NK-92 (cell line): ENCODE data around the gene PDZD2.

Source experiments
- DNase-seq: peaks from one replicate; lab custom pipeline; 2025; ENCODE audit not compliant: unreplicated experiment; lab: John Stamatoyannopoulos, UW

Gene PDZD2

DNA sequence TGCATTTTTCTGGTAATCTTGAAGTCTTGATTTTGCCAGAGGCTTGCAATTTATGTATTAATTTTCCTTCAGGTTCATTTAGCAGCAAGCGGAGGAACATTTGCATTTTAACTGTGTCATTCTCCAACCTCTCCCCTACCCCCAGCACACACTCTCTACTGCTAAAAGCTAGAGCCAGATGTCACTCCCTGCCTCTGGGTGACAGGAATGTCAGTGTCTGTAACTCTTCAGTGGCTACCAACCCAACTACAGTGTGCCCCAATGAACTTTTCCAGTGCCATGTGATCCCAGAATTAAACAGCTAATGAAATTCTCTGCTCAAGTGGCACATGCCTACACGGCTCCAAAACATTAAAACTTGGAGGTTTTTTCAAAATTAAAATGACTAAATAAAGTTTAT is 274.9 kb downstream of the PDZD2 start:
- no peak for DNase-seq

DNA sequence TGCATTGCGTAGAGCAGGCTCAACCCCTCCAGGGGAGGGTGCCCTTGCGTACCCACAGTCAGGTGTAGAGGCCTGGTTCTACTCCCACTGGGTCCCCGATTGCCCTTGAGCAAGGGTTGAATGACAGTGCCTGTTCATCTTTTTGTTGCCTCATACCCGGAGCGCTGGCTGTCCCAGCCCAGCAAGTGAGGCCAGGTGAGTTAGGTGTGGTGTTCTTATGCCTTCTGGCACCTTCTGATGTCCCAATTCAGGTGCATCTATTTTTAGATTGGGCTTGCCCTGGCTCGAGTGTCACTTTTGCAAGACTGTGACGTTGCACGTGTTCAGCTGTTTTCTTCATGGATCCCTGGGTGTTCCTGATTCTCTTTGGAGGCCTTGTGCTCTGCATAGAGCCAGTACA is 277.4 kb downstream of the PDZD2 start:
- DNase-seq = no peak

DNA sequence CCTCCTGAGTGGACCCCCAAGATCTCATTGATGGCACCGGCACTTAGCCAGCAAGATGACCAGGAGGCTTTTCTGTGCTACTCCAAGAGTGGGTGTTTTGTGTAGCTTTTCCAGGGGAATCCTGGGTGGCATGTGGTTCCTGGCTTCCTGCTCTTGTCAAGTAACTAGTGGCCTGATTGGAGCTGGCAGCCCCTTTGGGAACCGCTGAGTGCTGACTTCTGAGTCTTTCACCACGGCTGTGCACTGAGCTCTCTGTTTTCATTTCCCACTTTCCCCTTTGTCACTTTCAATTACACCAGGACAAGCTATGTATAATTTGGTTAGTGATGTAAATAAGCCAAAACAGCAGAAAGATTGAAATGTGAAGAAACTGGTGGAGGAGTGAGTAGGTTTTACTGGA is 279.8 kb downstream of the PDZD2 start:
- no peak for DNase-seq

DNA sequence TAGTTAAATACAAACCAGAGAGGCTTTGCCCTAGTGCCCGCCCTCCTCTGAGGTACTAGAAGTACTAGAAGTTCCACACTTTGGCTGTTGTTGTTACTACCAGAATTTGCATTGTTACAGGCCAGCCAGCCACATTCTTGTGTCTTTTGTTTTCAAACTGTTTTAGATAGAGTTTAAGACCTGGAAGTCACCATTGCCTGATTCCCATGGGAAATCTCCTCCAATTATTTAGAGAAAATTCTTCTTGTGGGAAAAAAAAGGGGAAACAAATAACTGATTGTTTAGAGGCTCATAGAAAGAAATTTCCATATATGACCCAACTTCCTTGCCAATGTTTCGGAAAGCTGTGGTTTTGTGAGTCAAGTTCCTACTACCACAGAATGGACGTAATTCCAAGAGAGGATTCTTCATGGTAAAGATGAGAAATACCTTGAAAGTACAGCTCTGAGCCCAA is 282.9 kb downstream of the PDZD2 start:
- DNase-seq = no peak

DNA sequence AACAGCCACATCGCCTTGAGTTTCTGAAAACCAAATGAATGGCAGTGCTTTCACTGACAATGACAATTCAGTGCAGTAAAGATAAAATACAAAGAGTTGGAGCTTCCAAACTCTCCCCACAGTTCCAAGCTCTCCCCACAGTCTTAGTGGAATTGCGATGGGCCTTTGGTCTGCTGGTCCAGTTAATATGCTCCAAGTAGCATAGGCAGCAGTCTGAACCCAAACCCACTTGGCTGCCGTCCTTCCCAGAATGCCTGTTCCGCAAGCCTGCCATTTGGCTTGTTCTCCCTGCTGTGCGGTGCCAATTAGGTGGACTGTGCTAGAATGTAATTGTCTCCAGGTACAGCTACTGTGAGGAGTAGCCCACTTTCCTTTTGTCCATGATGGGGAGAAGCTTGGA is 285.1 kb downstream of the PDZD2 start:
- DNase-seq = no peak

GRCh38 chr5:31931874-31932273 is 292.9 kb downstream of the PDZD2 start:
- DNase-seq = no peak

DNA sequence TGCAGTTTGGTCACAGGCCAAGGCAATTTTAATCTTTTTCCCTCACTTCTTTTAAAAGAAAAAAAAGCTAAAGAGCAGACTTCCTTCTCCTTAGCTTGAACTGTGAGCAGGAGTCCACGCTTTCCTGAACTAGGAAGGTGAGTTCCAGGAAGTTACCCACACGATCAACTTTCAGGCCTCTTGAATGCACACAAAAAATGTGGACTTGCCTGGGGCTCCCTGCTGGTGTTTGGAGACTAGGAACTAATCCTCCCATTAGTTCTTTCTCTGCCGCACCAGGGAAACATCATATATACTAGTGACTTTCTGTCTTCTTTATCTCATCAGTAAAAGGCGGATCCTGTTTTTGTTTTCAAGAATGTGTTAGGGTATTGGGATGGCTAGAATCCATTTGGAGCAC is 295.2 kb downstream of the PDZD2 start:
- no peak for DNase-seq

- DNase-seq = no peak
Observed at GRCh38 chr5:31935496-31936369, 296.8 kb downstream of the PDZD2 start.

- no peak for DNase-seq
Observed at GRCh38 chr5:31936683-31937082, 297.8 kb downstream of the PDZD2 start.

DNA sequence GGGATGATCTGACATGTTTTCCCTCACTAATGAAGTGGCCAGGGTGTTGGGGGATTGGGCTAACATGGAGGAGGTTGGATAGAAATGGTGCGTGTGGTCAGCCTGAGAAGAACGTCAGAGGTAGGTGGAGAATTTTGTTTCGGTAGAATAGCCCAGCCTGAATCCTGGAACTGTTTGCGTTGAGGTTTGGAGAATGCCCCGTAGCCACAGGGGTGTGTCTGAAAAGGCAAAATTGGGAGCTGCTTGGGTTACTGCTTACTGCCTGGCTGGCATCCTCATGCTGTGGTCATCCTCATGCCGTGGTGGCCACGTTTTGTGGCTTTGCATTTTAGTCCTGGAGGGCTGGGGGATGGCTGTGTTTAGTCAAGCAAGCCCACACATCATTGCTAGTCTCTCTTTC is 298.3 kb downstream of the PDZD2 start:
- no peak for DNase-seq

GRCh38 chr5:31937703-31938102 is 298.8 kb downstream of the PDZD2 start:
- no peak for DNase-seq

DNA sequence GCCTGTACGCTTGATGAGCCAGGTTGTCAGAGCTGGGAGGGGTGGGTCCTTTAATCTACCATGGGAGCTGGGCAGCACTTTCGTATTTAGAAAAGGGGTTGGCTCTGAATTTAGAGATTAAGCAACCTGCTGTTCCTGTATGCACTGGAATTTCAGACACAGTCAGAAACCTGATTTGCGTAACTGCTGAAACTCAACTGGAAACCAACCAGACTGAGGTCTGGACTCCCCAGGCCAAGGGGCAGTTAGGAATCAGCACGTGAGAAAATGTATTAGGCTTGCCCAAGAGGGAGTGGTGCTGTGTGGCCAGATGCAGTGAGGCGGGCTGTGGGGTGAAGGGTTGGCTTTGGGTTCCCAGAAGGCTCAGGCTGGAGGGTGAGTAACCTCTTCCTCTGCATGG is 300.2 kb downstream of the PDZD2 start:
- no peak for DNase-seq

- no peak for DNase-seq
Observed at GRCh38 chr5:31941151-31941755, 302.3 kb downstream of the PDZD2 start.

- DNase-seq = no peak
Observed at GRCh38 chr5:31942546-31942945, 303.6 kb downstream of the PDZD2 start.

DNA sequence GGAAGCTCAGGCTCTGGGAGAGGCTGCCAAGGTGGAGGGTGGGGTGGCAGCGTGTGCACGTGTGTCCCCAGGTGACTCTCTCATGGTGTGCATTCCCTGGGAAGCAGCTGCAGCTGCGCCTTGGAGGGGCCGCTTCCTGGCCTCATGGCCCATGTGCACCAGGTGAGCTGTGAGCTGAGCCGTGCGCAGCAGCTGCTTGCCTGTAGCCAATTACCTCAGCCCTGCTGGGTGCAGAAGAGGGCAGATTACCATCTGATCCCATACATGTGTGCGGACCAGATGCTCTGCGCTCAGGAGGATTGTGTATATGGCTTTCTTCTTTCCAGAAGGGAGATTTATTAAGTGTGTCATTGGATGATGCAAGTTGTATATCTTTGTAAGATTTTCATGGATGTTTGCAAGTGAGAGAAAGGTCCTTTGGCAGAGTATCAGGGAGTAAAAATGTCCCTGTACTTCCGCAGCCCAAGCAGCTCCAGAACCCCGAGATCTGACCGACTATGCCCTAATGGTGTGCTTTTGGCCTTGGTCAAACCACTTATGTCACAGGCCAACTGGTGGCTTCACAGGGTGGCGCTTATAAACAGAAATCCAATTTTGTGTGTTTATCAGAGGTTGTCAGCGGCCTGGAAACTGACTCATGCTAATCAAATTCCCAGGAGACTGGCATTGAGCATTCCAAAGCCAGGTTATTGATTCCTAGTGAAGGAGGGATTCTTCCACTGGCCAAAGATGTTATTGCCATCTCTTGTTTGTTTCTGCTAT is 305.9 kb downstream of the PDZD2 start:
- DNase-seq = no peak

DNA sequence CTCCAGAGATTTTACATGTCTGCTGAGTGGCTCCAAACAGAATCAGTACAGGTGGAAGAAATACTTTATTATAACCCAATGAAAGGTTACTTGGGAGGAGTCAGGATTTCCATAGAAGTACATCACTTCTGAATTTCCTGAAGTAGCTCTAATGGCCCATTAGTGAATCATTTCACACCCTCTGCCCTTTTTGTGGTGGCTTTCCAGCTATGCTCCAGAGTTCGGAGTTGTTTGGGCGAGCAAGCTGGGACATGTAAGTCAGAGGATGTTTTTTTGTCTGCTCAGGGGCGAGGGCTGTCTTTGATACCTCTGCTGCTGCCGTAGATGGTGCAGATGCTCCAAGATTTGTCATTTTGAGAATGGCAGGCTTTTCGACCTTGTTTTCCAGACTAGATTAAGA is 309.1 kb downstream of the PDZD2 start:
- DNase-seq = no peak

GRCh38 chr5:31952067-31952466 is 313.1 kb downstream of the PDZD2 start:
- no peak for DNase-seq

DNA sequence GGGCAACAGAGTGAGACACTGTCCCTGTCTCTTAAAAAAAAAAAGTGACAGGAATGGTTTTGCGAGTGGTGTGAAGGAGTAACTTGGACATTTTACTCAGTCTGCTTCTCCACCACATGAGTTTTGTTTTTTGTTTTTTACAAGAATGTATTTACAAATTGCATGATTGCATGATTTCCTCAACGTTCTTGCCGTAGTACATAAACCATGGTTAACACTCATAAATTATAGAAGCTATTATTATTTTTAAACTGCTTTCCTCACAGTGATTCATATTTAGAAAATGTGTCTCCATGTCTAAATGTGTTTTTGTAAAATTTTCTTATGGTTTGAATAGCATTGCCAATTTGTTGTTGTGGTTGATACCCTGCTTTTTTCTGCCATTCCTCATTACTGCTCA is 315.2 kb downstream of the PDZD2 start:
- no peak for DNase-seq

DNA sequence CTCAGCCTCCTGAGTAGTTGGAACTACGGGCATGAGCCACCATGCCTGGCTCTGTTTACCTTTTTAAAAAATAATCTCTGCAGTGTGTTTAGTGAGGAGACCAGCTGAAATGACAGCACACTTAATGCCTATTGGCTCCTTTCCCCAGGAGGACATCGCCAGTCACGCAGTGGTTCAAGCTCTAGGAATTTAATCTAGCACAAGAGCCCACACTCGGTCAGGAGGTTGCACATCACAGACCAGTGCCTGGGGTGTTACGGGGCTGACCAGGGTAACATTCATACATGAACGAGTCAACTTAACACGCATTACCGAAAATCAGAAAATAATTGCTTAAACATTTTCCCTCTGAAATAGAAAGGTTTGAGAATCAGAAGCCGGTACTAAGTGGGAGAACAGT is 318.2 kb downstream of the PDZD2 start:
- DNase-seq = no peak

DNA sequence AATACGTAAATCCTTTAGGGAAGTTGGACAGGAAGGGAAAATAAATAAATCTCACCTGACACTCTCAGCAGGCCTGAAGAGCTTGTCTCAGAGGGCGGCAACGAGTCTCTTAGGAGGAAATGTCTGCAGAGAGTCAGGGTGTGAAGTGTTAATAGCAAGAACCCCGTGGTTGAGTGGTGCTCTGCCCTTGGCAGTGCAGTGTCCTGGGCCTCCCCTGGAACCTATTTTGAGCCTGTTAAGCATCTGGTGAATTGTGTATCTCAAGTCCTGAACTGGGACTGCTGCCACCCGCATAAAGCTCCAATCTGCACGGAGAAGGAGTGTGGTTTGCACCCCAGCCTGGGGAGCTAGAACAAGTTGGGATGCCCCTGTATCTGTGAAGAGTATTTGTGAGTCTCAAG is 323.4 kb downstream of the PDZD2 start:
- DNase-seq = no peak

- no peak for DNase-seq
Observed at GRCh38 chr5:31962871-31963307, 324.0 kb downstream of the PDZD2 start.
